Measurements from ENCODE around the gene SOX8. TPM values are rescaled to one million over a fixed set of nuclear protein-coding genes. Genes with fewer than 3 reads are reported as not detected.

The SOX8 gene
- polyA plus RNA-seq, 1 donor from 2014 or later = 3.9 TPM

DNA sequence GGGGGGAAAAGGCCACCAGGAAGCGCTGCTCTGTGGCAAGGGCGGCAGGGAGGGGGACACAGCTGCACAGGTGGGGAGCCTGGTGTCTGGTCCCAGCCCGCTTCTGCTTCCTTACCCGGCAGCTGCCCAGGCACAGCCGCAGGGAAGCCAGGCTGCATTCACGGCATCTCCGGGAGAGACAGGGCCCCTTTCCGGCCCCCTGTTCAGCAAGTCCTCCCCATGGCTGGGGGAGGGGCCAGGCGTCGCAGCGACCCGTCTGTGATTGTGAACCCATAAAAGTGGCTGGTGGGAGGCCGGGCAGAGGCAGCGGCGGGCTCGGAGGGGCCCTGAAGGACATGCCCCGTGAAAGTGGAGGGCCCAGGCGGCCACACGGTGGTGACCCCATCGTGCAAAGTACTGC lies 28.7 kb downstream of the SOX8 start:
- TF ChIP-seq EZH2 (IDR thresholded peaks at IDR 0.05; ENCODE audit: borderline replicate concordance, insufficient read depth, low read length, poor library complexity, severe bottlenecking) (no peak), EP300 (conservative IDR thresholded peaks at IDR 0.05; ENCODE audit: poor library complexity, severe bottlenecking) (no peak), MXI1 (conservative IDR thresholded peaks at IDR 0.05; ENCODE audit: poor library complexity, severe bottlenecking) (no peak), POLR2AphosphoS5 (IDR thresholded peaks at IDR 0.05) (no peak), TAF1 (IDR thresholded peaks at IDR 0.05; ENCODE audit: low read depth) (no peak), REST (IDR thresholded peaks at IDR 0.05; ENCODE audit: borderline replicate concordance) (no peak), SMC3 (conservative IDR thresholded peaks at IDR 0.05; ENCODE audit: poor library complexity) (no peak)
- no peak overlapping the region for H3K27ac ChIP-seq (ENCODE audit: low read length)
- H4K20me1 ChIP-seq (ENCODE audit: insufficient read depth) = no peaks in the 10 kb centered on the region
- no peaks in the 10 kb centered on the region for H3K9me3 ChIP-seq (ENCODE audit: low read length)
- no peak overlapping the region for H2AFZ ChIP-seq (ENCODE audit: low read depth, low read length)
- H3K36me3 ChIP-seq (ENCODE audit: insufficient read depth, low read length) = no peaks in the 10 kb centered on the region
- H3K9ac ChIP-seq (ENCODE audit: low read length) = no peak overlapping the region
- H3K79me2 ChIP-seq (replicated peaks; ENCODE audit: insufficient read depth, low read length) = no peaks in the 10 kb centered on the region
- no peaks in the 10 kb centered on the region for H3K9me2 ChIP-seq (ENCODE audit: insufficient read depth, low read length)
- no peak overlapping the region for H3K4me3 ChIP-seq (ENCODE audit: low read length)
- no peak overlapping the region for H3K4me2 ChIP-seq (ENCODE audit: low read length)
- H3K27me3 ChIP-seq (ENCODE audit: insufficient read depth, low read depth, low read length) = no peaks in the 10 kb centered on the region
- no peaks in the 10 kb centered on the region for H3F3A ChIP-seq (ENCODE audit: insufficient read depth, low read length, poor library complexity, severe bottlenecking)

DNA sequence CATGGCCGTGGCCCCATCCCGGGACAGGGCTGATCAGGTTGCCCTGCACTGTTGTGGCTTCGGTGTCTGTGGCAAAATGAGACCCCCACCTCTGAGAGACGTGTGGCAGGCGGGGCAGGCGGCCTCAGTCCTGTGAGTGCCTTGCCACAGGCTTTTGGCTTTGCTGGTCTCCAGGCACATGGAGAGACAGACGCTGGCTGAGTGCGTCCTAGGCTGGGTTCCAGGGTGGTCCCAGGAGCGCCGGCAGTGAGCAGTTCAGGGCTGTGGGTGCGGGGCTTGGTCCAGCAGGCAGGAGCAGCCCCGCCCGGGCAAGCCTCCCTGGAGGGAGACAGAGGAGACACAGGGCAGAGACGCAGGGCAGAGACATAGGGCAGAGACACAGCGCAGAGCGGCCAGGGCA lies 29.2 kb downstream of the SOX8 start:
- Histone ChIP-seq H3K27ac (ENCODE audit: low read length) (no peak overlapping the region), H3K9me2 (ENCODE audit: insufficient read depth, low read length) (no peaks in the 10 kb centered on the region), H3K4me2 (ENCODE audit: low read length) (no peak overlapping the region), H3K9me3 (ENCODE audit: low read length) (no peaks in the 10 kb centered on the region), H3K27me3 (ENCODE audit: insufficient read depth, low read depth, low read length) (no peaks in the 10 kb centered on the region), H3K9ac (ENCODE audit: low read length) (no peak overlapping the region), H3K36me3 (ENCODE audit: insufficient read depth, low read length) (no peaks in the 10 kb centered on the region), H3K79me2 (replicated peaks; ENCODE audit: insufficient read depth, low read length) (no peaks in the 10 kb centered on the region), H2AFZ (ENCODE audit: low read depth, low read length) (no peak overlapping the region), H3F3A (ENCODE audit: insufficient read depth, low read length, poor library complexity, severe bottlenecking) (no peaks in the 10 kb centered on the region), H3K4me3 (ENCODE audit: low read length) (no peak overlapping the region), H4K20me1 (ENCODE audit: insufficient read depth) (no peaks in the 10 kb centered on the region)
- no peak for TF ChIP-seq EZH2 (IDR thresholded peaks at IDR 0.05; ENCODE audit: borderline replicate concordance, insufficient read depth, low read length, poor library complexity, severe bottlenecking)
- no peak for TF ChIP-seq RAD21 (conservative IDR thresholded peaks at IDR 0.05)
- no peak for TF ChIP-seq EP300 (conservative IDR thresholded peaks at IDR 0.05; ENCODE audit: poor library complexity, severe bottlenecking)
- TF ChIP-seq TAF1 (IDR thresholded peaks at IDR 0.05; ENCODE audit: low read depth) = no peak
- no peak for TF ChIP-seq REST (IDR thresholded peaks at IDR 0.05; ENCODE audit: borderline replicate concordance)
- no peak for TF ChIP-seq MXI1 (conservative IDR thresholded peaks at IDR 0.05; ENCODE audit: poor library complexity, severe bottlenecking)
- TF ChIP-seq SMC3 (conservative IDR thresholded peaks at IDR 0.05; ENCODE audit: poor library complexity) = no peak
- TF ChIP-seq POLR2AphosphoS5 (IDR thresholded peaks at IDR 0.05) = no peak
- no peak for TF ChIP-seq CTCF (IDR thresholded peaks at IDR 0.05; ENCODE audit: poor library complexity, severe bottlenecking)

Measured in neural cell (in vitro differentiated cells).